Fibroblast of the conjunctiva (primary cell): ENCODE data around the gene CDK5RAP2.
"Not testable (repeated sequence)": the region's sequence is repeated elsewhere in the genome, so short reads cannot be mapped to it uniquely, and the experiment has no call there.

Experiments used
- DNase-seq: peaks from one replicate; pipeline ENCODE4 v3.0.0-alpha.2; 2010; ENCODE audit warnings: low read depth

Gene CDK5RAP2

DNA sequence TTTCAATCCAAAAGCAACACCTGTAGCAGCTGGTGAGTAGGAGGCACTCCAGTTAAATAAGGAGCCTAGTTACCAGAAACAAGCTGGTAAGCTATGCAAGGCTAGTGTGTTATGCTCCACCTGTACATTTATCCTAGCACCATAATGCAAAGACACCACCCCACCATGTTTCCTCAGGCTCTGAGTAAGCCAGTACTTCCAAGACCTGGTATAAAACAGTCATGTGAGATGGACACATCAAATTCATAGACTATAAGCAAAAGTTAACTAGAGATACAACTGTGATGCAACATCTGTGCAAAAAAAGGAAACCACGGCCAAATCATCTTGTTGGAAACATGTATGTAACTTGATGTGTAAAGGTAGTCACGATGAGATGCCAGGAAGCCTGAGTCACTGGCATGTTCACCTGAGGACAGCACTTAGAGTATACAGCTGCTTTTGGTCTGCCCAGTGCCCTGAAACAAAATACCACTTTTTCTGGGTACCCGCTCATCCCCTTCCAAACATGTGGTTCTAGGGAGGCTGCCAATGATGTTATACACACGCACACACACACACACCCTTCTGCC lies 66.1 kb downstream of the CDK5RAP2 start:
- DNase-seq: no peak

- DNase-seq: no peak
These were observed 69.2 kb downstream of the CDK5RAP2 start for GRCh38 chr9:120510816-120511215.

DNA sequence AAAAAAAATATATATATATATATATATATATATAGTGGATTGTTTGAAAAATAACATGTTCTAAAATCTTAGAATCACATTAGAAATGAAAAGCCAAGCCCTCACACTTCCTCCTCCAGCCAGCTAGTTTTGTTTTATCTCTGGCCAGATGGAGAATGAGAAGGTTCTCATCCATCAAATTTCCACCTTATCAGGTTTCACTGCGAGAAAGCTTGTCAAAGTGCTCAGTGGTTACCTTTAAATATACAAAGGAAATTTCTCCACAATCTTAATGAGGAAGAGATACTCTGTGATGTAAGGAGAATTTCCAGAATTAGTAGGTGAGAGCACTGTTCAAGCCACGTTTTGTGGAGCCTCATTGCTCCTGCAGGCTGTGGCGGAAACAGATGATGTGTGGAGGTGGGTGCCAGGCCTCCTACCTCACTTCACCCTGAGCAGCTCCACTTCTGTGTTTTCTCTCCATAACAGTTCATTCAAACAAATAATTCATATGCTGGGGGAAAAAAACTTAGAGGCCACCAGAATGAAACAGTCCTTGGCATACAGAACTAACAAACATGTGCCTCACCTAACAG lies 71.9 kb downstream of the CDK5RAP2 start:
- no peak for DNase-seq

- no peak for DNase-seq
These were observed 74.8 kb downstream of the CDK5RAP2 start for GRCh38 chr9:120505186-120505585.

DNA sequence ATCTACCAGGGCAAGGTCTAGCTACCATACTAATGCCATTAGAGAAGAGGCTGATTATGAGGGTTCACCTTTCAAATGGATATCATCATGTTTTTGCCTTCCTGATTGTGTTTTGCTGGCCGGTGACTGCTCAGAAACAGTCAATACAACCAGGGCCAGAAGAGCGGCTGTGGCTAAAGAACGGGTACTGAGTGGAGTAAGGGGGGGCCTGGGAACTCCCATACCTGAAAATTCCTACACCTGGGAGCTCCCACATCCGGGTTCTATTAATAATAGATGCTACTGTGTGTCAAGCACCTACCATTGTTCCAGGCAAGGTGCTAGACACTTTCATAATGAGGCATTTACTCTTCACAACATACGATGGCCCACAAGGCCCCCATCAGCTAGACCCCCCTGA lies 79.2 kb downstream of the CDK5RAP2 start:
- no peak for DNase-seq

DNA sequence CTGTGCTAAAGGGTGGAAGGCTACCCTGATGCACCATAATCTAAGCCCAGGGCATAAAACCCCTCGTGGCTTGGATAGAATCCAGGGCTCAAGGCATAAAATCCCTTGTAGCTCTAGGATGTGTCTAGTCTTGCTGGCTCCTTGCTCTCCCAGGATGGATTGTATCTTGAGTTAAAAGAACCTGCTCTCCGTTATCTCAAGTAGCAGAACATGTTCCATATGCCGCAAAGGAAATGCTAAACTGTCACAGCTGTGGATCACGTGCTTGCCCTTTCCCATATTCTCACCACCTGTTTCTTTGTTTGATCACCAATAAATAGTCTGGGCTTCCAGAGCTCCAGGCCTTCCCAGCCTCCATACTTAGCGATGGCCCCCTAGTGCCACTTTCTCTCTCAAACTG lies 82.1 kb downstream of the CDK5RAP2 start:
- not testable (repeated sequence) for DNase-seq

GRCh38 chr9:120496438-120496837 lies 83.5 kb downstream of the CDK5RAP2 start:
- DNase-seq: not testable (repeated sequence)

DNA sequence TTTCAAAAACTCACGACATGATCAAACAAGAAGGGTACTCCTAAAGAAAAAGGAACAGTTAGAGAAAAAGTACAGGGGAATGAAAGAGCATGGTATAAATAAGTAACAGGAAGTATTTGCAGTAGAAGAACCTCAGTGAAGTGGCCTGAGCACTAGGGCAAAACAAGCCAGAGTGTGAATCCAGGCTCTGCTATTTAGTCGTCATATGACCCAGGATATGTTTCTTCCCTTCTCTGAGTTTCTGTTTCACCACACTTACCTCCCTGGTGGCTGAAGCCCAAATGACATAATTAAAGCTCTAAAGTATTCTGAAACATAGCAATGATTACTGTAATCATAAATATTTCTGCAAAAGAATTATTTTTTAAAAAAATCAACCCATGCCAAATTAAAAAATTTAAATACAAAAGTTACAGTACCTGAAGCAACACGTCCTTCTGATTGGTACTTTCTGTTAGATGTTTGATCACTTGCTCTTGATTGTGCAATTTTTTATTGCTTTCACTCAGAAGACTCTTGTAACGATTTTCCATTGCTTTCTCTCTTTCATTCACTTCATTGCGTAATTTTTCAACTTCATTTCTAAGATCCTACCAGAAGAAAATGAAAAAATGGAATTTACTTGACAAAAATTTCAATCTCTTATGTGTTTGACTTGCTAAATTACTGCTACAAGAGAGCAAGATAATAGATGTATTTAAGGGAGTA lies 88.9 kb downstream of the CDK5RAP2 start:
- no peak for DNase-seq

- no peak for DNase-seq
These were observed 93.1 kb downstream of the CDK5RAP2 start for GRCh38 chr9:120486835-120487234.

GRCh38 chr9:120486347-120486746 lies 93.6 kb downstream of the CDK5RAP2 start:
- DNase-seq: peak; percentile 41

DNA sequence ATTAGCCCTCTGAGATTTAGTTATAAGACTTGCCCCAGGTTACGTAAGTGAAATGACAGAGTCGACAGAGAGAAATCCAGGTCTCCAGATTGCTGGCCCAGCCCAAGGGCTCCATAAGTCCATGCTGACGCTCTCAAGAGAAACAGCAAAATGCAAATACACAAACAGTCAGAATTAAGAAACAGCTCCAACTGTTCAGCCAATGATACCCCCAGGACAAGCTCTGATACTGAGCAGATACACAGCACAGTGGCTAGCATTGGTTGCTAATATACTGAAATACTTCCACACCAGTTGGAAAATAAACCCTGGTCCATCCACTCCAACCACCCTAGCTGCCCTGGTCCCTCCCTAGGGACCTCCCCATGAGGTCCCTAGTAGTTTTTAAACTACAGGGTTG lies 94.2 kb downstream of the CDK5RAP2 start:
- DNase-seq: no peak

GRCh38 chr9:120484162-120484561 lies 95.8 kb downstream of the CDK5RAP2 start:
- no peak for DNase-seq

DNA sequence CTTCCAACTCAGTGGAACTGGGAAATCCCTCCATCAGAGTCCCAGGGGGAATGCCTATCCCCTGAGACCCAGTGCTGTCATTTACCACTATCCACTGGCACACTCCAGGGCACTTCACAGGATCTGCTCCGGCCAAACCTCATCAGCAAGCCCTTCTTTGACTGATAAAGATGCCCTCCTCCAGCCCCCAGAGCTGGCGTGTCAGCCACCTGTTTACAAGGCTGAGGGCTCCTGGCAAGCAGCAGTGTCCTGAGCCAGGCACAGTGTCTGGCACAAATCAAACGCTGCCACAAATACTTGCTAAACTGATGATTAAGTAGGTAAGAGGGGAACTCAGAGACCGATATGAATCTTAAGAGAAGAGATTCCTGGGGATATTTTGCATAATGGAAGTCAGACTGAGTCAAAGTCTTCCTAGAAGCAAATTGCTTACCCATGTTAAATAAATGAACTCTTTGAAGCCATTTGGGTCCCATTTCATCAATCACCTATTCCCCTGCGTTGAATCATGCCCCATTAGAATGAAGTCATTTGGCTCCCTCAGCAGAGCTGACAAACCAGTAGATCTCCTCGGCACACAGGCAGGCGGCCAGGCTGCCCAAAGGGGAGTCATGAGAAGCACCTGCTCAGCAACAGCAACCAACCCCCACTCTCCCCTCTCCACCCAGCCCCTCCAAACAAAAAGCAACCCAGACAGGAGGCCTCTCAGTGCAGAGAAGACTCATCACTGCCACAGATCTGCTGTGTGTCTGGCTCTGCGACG lies 97.4 kb downstream of the CDK5RAP2 start:
- no peak for DNase-seq

DNA sequence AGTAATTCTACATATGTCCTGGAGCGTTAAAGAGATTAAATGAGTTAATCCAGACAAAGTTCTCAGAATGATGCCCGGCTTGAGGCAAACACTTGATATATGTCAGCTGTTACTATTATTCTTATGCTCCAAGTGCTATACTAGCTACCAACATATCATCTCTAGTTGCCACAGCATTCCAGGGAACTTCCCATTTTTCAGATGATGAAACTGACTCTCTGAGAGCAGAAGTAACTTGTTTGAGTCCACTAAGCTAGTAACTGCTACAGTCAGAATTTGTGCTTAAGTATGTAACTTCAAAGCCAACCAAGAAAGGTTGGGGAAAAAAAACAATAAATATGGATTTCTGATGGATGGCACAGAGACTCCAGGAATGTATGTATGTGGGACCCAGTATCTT lies 98.1 kb downstream of the CDK5RAP2 start:
- no peak for DNase-seq

DNA sequence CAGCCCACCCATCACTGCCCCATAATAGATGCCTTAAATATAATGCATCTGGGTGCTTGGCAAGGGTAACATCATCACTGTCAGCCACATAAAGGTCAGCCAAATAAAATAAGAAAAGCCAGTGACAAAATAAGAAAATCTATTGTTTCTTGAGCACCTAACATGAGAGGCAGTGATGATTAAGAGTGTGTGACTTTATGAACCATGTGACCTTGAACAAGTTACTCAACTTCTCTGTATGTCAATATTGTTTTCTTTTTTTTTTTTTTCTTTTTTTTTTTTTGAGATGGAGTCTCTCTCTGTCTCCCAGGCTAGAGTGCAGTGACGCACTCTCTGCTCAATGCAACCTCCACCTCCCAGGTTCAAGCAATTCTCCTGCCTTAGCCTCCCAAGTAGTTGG lies 98.7 kb downstream of the CDK5RAP2 start:
- no peak for DNase-seq

GRCh38 chr9:120480707-120481106 lies 99.3 kb downstream of the CDK5RAP2 start:
- no peak for DNase-seq

- DNase-seq: peak; percentile 66
These were observed 101.8 kb downstream of the CDK5RAP2 start for GRCh38 chr9:120478208-120478607.

GRCh38 chr9:120477534-120478001 lies 102.4 kb downstream of the CDK5RAP2 start:
- peak; percentile 93 for DNase-seq

- DNase-seq: peak; percentile 93
These were observed 104.6 kb downstream of the CDK5RAP2 start for GRCh38 chr9:120475341-120475740.

DNA sequence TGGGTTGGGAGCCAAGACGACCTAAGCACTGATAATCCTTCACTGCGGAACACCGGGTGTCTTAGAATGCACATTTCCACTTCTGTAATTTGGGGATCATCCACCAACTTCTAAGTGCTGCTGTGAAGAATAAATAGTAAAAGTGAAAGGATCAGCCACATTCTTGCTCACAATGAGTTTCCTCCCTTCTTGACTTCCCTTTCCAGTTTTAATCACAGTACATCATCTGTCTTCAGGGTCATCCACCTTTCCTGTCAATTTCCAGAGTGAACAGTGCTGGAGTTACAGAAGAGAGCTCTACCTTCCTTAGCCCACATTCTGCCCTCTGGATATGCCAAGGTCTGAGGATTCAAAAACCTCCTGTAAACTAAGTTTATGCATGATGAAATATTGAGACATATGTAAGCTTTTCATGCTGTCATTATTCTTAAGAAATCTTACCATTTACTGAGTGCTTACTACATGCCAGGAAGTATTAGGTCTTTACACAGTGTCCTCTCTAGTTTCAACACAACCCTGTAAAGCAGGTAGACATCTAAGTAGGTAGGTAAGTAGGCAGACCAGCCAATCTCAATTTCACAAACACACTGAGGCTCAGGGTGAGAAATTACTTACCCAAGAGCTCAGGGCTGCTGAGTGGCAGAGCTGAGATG lies 105.2 kb downstream of the CDK5RAP2 start:
- peak; percentile 63 for DNase-seq

- no peak for DNase-seq
These were observed 106.4 kb downstream of the CDK5RAP2 start for GRCh38 chr9:120473608-120474007.
